ENCODE measurements around the gene TAF1C. TPM values are rescaled to one million over a fixed set of nuclear protein-coding genes. Genes with fewer than 3 reads are reported as not detected.

The TAF1C gene
- total and polyA plus RNA-seq, 10 of the 15 experiments (the other 5 are each of a cell fraction or from before 2014, with no cell fraction given) = 0.98 to 40.1 (median 15.4) TPM

GRCh38 chr16:84178892-84179611 is 7.8 kb downstream of the TAF1C start:
- Histone ChIP-seq H3K79me2 (ENCODE audit: control insufficient read depth, insufficient read depth, low read length) (no peaks in the 10 kb centered on the region), H2AFZ (ENCODE audit: control insufficient read depth, low read depth, low read length) (no peak overlapping the region), H3K4me3 (no peak overlapping the region), H3K27me3 (replicated peaks in 1 of 2; ENCODE audit: control insufficient read depth in 2 of 2, insufficient read depth in 2 of 2, low read length in 1 of 2) (no peaks in the 10 kb centered on the region), H3K36me3 (ENCODE audit: control insufficient read depth in 2 of 2, insufficient read depth in 2 of 2, low read length in 1 of 2) (peaks cover 5 to 20% of the 10 kb centered on the region in 2 experiments; a peak in 3 of 4 replicates), H4K20me1 (ENCODE audit: control insufficient read depth, insufficient read depth) (no peaks in the 10 kb centered on the region), H3K9me3 (replicated peaks; ENCODE audit: control insufficient read depth, insufficient read depth, low read length) (no peaks in the 10 kb centered on the region), H3K27ac (ENCODE audit: control insufficient read depth, insufficient read depth) (no peak overlapping the region), H3K4me2 (ENCODE audit: control insufficient read depth, insufficient read depth) (no peak overlapping the region), H3K9ac (ENCODE audit: control insufficient read depth, insufficient read depth, low read length) (no peak overlapping the region), H3K4me1 (ENCODE audit: control insufficient read depth, insufficient read depth, low read length) (peaks cover 13% of the 10 kb centered on the region)
- ChIA-PET RAD21 (ENCODE audit: unreplicated experiment) (interaction anchor here (0.9 kb wide), 1 partner anchor 93 kb away, joined by 3 read pairs; no protein-coding TSS in a partner anchor), CTCF (interaction anchor here (1.1 to 7.1 kb wide), 4 partner anchors 7 to 113 kb away, joined by 3 to 82 read pairs (median 17); partner anchors contain the start of gene TAF1C), SMC1A (ENCODE audit: uncharacterized antibody, unreplicated experiment) (interaction anchor here (1.1 kb wide), 1 partner anchor 8 kb away, joined by 4 read pairs; the partner anchor contains the start of gene TAF1C), POLR2A (interaction anchor here (0.6 kb wide), 1 partner anchor 276 kb away, joined by 5 read pairs; no protein-coding TSS in a partner anchor)
- intact Hi-C loops (cut with micrococcal nuclease; ENCODE audit: unreplicated experiment) = no loop called here
- WGBS (ENCODE audit: insufficient coverage, insufficient replicate concordance, low lambda C conversion rate, missing lambda C conversion rate) = 94% methylated on average over 20 of the region's 28 CpGs
- DNase-seq (ENCODE audit: low read depth, low spot score) = no peak
- no peak for ATAC-seq
- no TSS peak for BruUV-seq (replicated peaks)
- in situ Hi-C loops (cut with MboI) = no loop called here
- FAIRE-seq = no peak
- TF ChIP-seq ZNF384 (IDR thresholded peaks at IDR 0.05; ENCODE audit: borderline replicate concordance, low read depth, low read length) = no peak
- TF ChIP-seq NFYB (IDR thresholded peaks at IDR 0.05; ENCODE audit: insufficient read depth, low read depth, low read length) = no peak
- TF ChIP-seq NRF1 (conservative IDR thresholded peaks at IDR 0.05; ENCODE audit: low read depth, low read length) = no peak
- no peak for TF ChIP-seq NBN (IDR thresholded peaks at IDR 0.05)
- TF ChIP-seq NFYA (IDR thresholded peaks at IDR 0.05; ENCODE audit: borderline replicate concordance, low read depth, low read length) = no peak
- no peak for TF ChIP-seq ZNF592 (IDR thresholded peaks at IDR 0.05)
- TF ChIP-seq RELB (IDR thresholded peaks at IDR 0.05; ENCODE audit: low read depth) = no peak
- no peak for TF ChIP-seq IRF3 (IDR thresholded peaks at IDR 0.05)
- no peak for TF ChIP-seq ZBTB4 (CRISPR knock-in tag; IDR thresholded peaks at IDR 0.05)
- TF ChIP-seq RAD21 (IDR thresholded peaks at IDR 0.05; ENCODE audit: insufficient read depth, low read depth, low read length) = no peak
- no peak for TF ChIP-seq JUNB (IDR thresholded peaks at IDR 0.05)
- no peak for TF ChIP-seq SUZ12 (IDR thresholded peaks at IDR 0.05; ENCODE audit: unreplicated experiment)
